GM20431 (cell line): ENCODE results near the gene ATXN7.

Experiments used
- in situ Hi-C: fragments of 300-500 bp; cut with MseI, MboI; formaldehyde crosslinking; loops from one replicate; pipeline ENCODE4 v1.15.0; 2020; ENCODE audit warnings: low sequenced_read_pairs; ENCODE audit not compliant: unreplicated experiment

The ATXN7 gene

DNA sequence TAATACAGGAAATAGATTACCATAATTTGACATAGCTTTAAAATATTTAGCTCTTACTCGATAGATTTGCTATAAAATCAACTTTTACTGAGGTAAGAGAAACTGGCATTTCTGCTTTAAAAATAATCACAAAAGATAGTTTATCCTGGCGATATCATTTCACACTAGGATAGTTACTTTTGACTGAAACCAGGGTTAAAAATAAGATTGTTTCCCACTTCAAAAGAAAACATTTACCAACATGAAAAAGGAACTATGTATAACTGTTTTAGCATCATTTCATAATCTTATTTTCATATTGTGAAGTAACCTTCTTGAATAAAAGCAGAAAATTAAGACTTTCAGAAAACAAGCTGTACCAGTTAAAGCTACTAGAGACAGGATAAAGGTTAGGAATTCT is 144.3 kb downstream of the ATXN7 start:
- in situ Hi-C loops: no loop called here

DNA sequence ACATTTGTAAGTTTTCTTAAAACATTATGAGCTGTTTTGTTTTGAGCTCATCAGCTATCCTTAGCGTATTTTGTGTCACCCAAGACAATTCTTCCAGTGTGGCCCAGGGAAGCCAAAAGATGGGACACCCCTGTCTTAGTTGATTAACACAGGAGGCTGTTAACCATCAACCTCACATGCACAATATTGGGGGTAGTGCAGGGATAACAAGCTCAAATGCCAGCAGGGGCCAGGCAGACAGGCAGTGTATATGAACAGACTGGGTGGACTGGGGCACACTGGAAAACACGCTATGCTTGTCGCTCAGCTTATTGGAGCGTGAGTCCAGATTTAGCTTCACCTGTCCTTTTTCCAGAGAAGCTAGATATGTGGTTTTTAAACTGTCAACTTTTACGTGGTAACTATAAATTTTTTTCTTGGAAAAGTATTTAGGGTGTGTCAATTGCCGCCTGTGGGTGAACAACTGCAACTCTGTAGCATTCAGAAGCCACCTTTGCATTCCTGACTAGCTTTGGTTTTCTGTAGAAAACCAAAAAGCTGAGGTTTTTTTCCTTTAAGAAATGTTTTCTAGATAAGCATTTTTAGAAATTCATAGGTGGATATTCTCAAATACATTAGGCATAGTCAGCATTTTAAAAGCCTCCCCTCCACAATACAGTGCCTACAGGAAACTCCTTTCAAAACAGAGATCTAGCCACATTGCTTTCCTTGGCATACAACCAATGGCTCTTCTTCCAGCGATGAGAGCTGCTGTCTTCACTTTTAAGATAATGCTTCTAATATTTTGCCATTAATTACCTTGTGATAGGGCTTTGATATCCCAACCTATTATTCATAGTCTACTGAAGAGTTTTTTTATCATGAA is 145.1 kb downstream of the ATXN7 start:
- in situ Hi-C loops: no loop called here

DNA sequence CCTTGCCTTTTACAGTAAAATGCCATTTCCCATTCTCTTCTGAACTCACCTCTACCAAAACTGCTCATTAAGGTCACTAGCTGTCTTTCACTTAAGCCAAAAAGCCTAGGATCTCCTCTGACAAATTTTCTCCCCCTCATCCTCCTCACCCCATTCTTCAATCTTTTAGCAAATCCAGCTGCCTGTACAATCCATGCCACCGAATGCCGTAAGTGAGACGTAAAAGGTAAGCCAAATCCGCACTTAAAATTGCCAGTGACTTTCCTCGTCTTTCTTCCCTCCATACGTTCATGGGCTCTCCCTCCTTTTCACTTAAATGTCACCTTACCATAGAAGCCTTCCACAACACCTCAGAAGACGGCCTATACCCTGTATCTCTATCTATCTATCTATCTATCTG is 145.9 kb downstream of the ATXN7 start:
- in situ Hi-C loops: no loop called here

DNA sequence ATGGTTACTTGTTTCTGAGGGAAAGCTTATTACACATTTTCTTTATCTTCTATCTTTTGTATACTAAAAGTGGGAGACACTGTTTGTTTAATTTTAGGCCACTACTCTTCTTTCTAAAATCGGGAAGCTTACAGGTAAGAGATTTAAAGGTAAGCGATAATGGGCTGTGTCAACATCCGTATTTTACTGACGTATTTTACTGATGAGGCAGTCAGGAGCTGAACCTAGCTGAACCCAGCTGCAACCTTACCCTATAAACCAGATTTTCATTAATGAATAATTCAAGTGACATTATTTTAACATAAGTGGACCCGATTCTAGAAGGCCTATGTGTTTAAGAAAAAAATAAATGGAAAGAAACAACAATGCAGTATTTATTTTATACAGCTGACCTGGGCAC is 146.5 kb downstream of the ATXN7 start:
- in situ Hi-C loops: no loop called here

DNA sequence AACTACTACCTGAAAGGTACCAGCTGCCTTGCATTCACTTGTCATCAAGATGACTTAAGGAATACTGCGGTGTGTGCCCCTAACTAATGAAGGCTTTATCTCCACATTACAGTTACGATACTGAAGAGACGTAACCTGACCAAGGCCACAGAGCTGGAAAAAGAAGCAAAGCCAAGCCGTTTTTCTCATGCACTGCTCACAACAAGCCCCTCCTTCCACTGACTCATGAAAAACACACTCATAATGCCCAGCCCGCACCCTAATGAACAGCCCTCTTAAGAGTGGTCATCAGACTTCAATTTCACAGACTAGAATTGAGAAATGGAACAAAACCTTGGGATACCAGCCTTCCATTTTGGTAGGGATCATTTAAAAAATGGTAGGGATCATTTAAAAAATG is 148.0 kb downstream of the ATXN7 start:
- in situ Hi-C loops: no loop called here

DNA sequence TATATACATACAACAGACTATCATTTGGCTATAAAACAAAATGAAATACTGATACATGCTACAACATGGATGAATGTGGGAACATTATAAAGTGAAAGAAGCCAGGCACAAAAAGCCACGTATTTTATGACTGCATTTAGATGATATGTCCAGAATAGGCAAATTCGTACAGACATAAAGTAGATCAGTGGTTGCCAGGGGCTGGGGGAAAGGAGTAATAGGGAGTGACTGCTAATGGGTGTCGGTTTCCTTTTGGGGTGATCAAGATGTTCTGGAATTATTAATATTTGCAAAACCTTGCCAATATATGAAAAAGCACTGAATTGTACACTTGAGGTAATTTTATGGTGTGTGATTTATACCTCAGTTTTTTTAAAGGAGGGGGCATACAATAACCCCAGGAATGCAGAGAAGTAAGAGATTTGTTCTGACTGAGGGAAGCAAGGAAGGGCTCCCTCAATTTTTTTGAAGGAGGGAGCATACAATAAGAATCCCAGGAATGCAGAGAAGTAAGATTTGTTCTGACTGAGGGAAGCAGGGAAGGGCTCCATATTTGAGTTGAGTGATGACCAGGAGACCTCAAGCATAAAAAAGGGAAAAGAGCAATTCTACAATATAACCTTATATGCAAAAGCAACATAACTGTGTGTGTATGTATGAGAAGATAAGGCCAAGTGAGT is 153.4 kb downstream of the ATXN7 start:
- in situ Hi-C loops: no loop called here

DNA sequence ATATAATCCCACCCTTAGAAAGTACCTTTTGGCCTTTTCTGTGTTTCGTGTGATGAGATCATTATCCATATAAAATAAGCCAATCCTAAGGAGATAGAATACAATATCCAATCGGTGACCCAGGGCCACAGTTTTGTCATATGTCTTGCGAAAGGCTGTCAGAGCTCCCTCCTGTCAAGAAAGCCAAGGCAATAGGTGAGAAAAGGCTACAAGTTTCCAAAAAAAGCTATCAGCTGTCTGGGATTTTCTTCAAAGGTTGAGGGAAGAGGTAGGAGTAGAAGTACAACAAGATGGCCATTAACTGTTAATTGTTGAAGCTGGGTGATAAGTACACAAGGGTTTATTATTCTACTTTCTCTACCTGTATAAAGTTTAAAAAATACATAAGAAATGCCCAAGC is 155.6 kb downstream of the ATXN7 start:
- in situ Hi-C loops: no loop called here

DNA sequence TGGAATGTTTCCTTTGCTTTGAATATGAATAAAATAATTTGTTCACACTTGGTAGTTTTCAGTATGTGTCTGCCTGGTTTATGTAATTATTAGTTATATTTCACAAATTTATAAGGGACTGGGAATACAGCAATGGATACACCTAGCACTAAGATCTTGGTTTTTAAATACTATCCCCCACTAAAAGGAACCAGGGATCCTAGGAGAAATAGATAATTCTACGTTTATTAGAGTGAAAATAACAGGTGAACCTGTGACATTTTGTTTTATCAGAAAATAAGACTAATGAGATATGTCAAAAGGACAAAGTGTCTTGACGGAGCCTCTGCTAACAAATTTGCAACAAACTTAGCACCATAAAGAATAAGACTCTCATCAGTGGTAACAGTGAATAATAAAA is 156.2 kb downstream of the ATXN7 start:
- in situ Hi-C loops: no loop called here

DNA sequence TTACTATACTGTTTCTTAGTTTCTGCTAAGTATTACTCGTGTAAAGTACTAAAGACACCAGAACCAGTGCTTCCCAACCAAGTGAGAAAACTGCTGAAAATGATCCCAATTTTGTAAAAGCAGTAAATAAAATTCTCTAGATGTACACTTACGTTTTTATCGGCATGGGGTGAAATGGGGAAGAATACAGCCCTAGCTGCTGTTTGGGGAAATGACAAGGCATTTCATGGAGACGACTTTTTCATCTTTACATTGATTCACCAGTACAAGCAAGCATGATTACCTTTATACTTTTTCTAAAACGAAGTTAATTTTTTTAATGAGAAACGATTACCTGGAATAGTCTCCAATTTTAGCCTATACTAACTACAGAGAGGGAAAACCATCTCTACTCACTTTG is 158.3 kb downstream of the ATXN7 start:
- in situ Hi-C loops: no loop called here

DNA sequence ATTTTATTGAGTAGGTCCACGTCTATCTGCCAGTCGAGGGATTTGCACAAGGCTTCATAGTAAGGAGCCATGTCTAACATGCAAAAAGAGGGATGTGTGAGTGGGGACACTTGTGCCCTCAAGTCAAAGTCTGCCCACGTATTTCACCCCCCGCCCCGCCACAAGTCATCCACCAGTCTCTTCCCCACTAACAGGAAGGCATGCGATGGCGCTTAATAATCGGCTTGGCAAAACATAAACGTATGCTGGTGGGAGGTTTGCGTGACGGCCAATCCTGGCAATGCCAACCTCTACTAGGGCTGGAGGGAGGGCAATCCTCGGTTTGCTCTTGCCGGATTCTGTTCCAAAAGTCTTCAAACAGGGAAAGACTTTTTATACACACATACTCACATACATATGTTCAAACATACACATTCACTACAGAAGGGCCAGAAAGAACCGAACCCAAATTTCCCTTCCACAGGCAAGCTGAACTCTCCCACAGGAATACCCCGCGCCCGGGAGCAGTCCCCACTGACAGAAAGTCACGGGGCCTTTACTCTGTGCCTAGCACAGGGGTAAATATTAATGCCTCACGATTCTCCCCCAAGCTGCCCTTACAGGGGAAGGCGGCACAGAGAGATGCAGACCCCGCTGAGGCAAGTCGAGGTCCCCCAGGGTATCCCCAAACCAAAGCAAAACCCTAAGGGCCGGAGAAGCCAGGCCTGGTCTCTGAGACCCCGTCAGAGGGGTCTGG is 159.0 kb downstream of the ATXN7 start:
- in situ Hi-C loops: no loop called here

DNA sequence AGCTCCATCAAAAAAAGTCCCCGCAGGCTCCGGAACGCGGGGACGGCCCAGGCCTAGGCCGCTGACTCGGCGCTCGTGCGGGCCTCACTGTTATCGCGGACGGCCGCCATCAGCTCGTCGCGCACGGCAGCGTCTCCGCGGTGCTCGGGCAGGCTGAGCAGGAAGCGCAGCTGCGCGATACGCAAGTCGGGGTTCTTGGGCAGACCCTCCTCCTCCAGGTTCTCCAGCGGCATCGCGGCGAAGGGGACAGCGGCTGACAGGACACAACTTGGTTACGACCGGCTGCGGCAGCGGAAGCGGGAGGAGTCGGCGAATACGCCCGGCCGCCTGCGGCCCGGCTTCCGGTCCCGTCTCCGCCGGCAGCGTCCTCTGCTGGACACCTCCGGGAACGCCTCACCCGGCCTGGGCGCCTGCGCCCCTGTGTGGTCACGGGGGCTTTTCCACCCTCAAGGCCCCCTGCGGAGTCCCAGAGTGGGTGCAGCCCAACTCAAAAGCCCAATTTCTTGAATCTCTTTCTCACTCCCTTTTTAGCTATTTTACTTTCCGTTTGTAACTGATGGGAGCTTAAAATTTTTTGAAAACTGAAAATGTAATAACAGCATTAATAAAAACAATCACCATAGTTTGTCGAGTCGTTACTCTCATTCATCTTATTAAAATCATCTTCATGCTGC is 159.7 kb downstream of the ATXN7 start, which contains the start of gene PSMD6:
TSS of gene PSMD6 (minus strand) at position 308 of the 674 bp plus-strand sequence. CDS start at position 233, 75 bp downstream.
- in situ Hi-C loops: no loop called here

DNA sequence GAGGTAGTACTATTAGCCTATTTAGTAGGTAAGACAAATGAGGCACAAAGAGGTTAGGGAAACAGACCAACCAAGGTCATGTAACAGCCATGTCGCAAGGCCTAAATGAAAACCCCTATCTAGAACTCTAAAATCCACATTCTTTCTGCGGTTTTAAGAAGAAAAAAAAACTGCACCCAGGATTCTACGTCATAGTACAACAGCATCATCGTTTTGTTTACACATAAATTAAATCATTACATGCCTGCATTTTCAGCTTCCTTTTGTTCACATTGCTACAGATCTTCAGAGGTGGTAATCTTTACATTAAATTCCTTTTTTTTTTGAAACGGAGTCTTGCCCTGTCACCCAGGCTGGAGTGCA is 160.2 kb downstream of the ATXN7 start:
- in situ Hi-C loops: no loop called here

DNA sequence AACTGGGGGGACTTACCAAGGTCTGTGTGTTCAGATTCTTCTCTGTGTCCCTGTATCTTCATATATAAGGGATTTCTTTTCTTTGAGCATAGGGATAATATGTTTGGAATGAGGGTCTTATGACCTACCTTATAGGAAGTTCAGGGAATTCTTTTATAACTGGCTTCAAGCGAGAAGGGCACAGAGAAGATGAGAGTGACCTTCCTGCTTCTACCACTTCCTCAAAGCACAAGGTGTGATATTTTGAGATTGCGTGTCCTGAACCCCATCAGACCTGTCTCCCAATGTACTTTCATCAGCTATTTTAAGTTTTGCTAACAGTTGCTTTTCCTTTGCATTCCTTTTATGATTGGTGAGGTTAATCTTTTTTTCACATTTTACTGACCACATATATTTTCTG is 162.7 kb downstream of the ATXN7 start:
- in situ Hi-C loops: no loop called here

DNA sequence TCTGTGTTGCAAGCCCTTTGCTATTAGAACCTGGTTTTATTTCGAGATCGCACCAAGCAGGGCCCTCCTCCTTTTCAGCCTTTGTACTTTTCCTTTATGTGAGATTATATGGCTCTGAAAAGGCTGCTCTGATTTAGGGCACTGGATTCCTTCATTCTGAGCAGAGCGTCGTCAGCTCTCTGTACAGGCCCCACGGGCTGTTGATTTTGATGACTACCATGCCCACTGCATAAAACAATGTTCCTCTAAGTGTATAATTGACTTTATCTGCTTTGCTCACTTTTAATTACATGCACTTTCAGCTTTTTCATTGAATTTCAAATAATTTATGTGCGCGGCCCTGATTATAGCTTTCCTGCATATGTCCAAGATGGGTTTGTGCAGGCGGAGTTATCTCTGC is 164.0 kb downstream of the ATXN7 start:
- in situ Hi-C loops: no loop called here

DNA sequence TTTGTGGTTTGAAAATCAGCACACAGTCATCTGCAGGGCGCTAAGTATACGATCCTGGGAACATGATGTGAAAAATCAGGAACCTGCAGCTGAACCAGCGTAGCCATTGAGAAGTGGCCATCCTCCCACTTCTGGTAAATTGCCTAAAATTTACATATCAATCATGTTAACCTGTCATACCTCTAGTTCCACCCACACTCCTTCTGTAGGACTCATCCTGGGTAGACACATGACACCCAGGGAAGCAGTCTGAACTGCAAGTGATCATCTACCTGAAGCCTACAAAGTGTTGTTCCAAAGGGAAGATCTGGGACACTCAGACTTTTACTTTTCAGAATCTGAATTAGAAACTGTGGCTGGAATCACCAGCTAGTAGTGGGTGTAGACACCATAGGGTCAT is 165.1 kb downstream of the ATXN7 start:
- in situ Hi-C loops: no loop called here

DNA sequence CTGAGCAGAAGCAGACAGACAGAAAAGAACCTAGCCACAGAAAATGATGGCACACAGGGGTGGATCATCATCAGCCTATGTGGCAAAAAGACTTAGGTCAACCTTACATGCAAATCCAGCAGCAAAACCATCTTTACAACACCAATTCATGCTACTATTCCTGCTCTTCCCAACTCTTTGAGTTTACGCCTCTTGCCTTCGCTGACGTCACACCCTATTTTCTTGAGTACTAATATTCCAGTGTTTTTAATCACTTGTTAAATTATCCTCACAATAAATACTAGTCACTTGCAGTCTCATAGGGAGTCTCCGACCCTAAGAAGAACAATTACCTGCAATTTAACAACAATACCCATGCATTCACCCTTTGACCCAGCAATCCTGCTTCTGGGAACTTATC is 165.6 kb downstream of the ATXN7 start:
- in situ Hi-C loops: no loop called here

DNA sequence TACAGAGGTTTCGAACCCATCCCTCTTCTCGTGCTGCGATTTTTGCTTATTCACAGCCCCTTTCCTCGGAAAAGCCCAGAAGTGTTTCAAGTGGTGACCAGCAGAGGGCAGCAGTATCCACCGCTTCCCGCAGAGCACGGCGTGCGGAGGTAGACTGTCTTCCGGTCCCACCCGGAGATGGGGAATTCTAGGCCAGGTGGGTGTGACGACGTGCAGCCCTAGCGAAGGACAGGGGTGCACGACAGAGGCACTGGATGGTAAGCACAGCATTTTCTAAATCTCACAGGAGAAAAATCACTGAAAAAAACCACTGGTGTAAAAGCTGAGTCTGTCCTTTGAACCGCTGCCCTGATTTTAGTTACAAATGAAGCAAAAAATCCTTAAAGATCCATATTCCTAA is 167.1 kb downstream of the ATXN7 start:
- in situ Hi-C loops: loop anchor here (10.0 kb wide), 1 partner anchor 454 kb away; no protein-coding TSS in a partner anchor

DNA sequence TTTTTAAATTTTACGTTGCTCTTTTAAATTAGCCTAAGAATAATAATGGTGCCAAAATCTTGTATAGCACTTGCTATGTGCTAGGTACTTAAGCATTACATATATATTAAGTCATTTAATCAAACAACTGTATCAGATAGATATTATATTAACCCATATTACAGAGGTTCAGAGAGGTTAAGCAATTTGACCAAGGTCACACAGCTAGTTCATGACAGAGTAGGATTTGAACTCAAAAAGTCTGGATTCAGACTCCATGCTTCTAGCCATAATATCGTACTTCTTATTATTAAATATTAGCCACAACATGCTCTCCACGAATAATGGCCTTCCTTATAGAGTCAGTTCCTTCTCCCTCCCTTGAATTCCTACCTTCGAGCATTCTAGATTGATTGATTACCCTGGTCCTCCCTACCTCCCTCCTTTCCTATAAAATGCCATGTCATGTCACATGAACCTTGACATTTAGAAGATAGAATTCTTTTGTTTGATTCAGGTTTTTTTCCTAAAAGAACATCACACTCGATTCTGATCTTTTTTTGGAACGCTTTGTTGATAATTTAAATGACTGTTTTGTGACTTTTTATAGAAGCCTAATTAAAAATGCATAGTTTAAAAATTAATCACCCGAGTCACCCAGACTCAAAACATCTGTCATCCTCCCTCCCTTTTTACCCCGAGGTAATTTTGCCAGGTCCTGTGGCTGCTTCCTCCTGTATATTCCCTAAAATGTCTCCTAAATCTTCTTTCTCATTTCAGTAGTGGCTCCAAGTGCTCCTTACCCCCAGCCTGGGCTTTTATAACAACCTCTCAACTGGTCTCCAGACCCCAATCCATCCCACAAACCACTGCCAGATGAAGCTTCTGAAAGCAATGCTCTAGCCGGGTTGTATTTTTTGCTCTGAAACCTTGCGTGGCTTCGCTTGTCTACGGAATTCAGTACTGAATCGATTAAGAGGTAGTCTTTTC is 168.2 kb downstream of the ATXN7 start:
- in situ Hi-C loops: loop anchor here (10.0 kb wide), 1 partner anchor 453 kb away; no protein-coding TSS in a partner anchor

DNA sequence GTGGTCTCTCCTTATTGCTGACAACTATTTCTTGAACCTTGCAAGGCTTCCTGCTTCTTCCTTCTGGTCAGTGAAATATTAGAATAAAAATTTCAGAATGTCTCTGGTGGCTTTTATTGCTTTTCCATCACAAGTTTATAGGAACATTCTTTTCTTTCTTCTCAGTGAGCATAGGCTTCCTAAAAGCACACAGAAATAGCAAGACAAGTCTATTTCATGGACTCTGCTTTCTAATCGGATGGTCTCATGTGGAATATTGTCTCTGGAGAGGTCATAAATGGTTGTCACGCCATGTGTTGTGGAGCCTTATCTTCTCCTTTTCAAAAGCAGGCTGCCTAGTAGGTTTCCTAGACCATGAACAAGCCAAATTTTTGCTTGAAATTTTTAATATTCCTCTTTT is 169.4 kb downstream of the ATXN7 start:
- in situ Hi-C loops: loop anchor here (10.0 kb wide), 1 partner anchor 452 kb away; no protein-coding TSS in a partner anchor
